GM12878 (cell line): ENCODE results near the gene TCF4. TPM values are rescaled to one million over a fixed set of nuclear protein-coding genes. Genes with fewer than 3 reads are reported as not detected.

Source experiments
- ATAC-seq: fragments of 200-7000 bp; cut with Tn5 transposase; 3 replicates; pipeline ENCODE4 v1.9.1; 2020; ENCODE audit warnings: mild to moderate bottlenecking, moderate library complexity
- BruUV-seq: library from RNA; stranded (reverse); fragments of 400-500 nt; replicated peaks from 2 replicates; lab custom pipeline; 2021; lab: Mats Ljungman, UMichigan
- CTCF ChIA-PET: fragments of 300-600 bp; sonication (Branson Sonifier 250); formaldehyde crosslinking; extraction: SDS; loops from one replicate; lab custom pipeline; 2021; ENCODE audit warnings: inconsistent platforms; lab: Yijun Ruan, JAX
- POLR2A ChIA-PET: fragments of 350-600 bp; formaldehyde crosslinking; extraction: SDS; loops from one replicate; lab custom pipeline; 2021; ENCODE audit warnings: inconsistent platforms; lab: Charles Lee
- RAD21 ChIA-PET: fragments of 300-600 bp; sonication (Branson Sonifier 250); formaldehyde crosslinking; loops from one replicate; lab custom pipeline; 2023; ENCODE audit warnings: antibody characterized with exemption; ENCODE audit not compliant: unreplicated experiment; lab: Charles Lee
- SMC1A ChIA-PET: fragments of 300-600 bp; sonication (Branson Sonifier 250); formaldehyde crosslinking; loops from one replicate; lab custom pipeline; 2023; ENCODE audit not compliant: unreplicated experiment, uncharacterized antibody; lab: Charles Lee
- DNase-seq: peaks from one replicate; pipeline ENCODE4 v3.0.0-alpha.2; 2011; ENCODE audit warnings: low read depth, low spot score
- FAIRE-seq: peaks from 3 replicates; lab custom pipeline; 2011; peaks lifted over from hg19 to GRCh38; lab: Jason Lieb, UNC
- H2AFZ ChIP-seq: 2 replicates; pipeline ENCODE4 v1.6.0; 2011; ENCODE audit warnings: low read depth, low read length, control low read depth; ENCODE audit not compliant: control insufficient read depth
- H3K27ac ChIP-seq: 2 replicates; pipeline ENCODE4 v1.5.1; 2011; ENCODE audit warnings: control low read depth; ENCODE audit not compliant: control insufficient read depth, insufficient read depth
- H3K27me3 ChIP-seq, 2 experiments: replicated peaks in 1 of 2; 2 replicates each; pipeline versions ENCODE4 v1.6.0 to v1.6.1; 2011; ENCODE audit warnings: low read length in 1 of 2; ENCODE audit not compliant: control insufficient read depth in 2 of 2, insufficient read depth in 2 of 2
- H3K36me3 ChIP-seq, 2 experiments: 2 replicates each; pipeline ENCODE4 v1.5.1; 2011; ENCODE audit warnings: low read length in 1 of 2; ENCODE audit not compliant: control insufficient read depth in 2 of 2, insufficient read depth in 2 of 2
- H3K4me1 ChIP-seq: 2 replicates; pipeline ENCODE4 v1.6.1; 2011; ENCODE audit warnings: mild to moderate bottlenecking, low read length, moderate library complexity, mixed read lengths; ENCODE audit not compliant: control insufficient read depth, insufficient read depth
- H3K4me2 ChIP-seq: 2 replicates; pipeline ENCODE4 v1.6.0; 2011; ENCODE audit warnings: control low read depth; ENCODE audit not compliant: control insufficient read depth, insufficient read depth
- H3K4me3 ChIP-seq: fragments of 200-600 bp; sonication (generic); 2 replicates; pipeline ENCODE4 v1.5.1; 2016
- H3K79me2 ChIP-seq: 2 replicates; pipeline ENCODE4 v1.6.0; 2011; ENCODE audit warnings: low read length; ENCODE audit not compliant: control insufficient read depth, insufficient read depth
- H3K9ac ChIP-seq: 2 replicates; pipeline ENCODE4 v1.8.0; 2011; ENCODE audit warnings: low read length, control low read depth, mixed read lengths; ENCODE audit not compliant: control insufficient read depth, insufficient read depth
- H3K9me3 ChIP-seq: replicated peaks from 3 replicates; pipeline ENCODE4 v1.5.1; 2011; ENCODE audit warnings: mild to moderate bottlenecking, low read length; ENCODE audit not compliant: control insufficient read depth, insufficient read depth
- H4K20me1 ChIP-seq: 2 replicates; pipeline ENCODE4 v1.6.0; 2011; ENCODE audit not compliant: control insufficient read depth, insufficient read depth
- ATF7 ChIP-seq: fragments of 450-650 bp; IDR thresholded peaks from 2 replicates; pipeline ENCODE4 v1.6.1; 2016; ENCODE audit warnings: low read depth, mild to moderate bottlenecking
- E4F1 ChIP-seq: fragments of 450-650 bp; IDR thresholded peaks from 2 replicates; pipeline ENCODE4 v1.6.1; 2018; ENCODE audit warnings: borderline replicate concordance, mild to moderate bottlenecking; ENCODE audit not compliant: partially characterized antibody
- ETV6 ChIP-seq, 2 experiments: fragments of 450-650 bp in 1 of 2; IDR thresholded peaks in 1 of 2; conservative IDR thresholded peaks in 1 of 2; 2 replicates each; pipeline ENCODE4 v1.6.1; 2014; ENCODE audit warnings: antibody characterized with exemption in 1 of 2, borderline replicate concordance in 1 of 2, low read depth in 1 of 2, mild to moderate bottlenecking in 1 of 2, moderate library complexity in 1 of 2
- FOXK2 ChIP-seq: fragments of 450-650 bp; IDR thresholded peaks from 2 replicates; pipeline ENCODE4 v1.6.1; 2017; ENCODE audit warnings: mild to moderate bottlenecking, moderate library complexity
- IKZF1 ChIP-seq: fragments of 450-650 bp; conservative IDR thresholded peaks from 2 replicates; pipeline ENCODE4 v1.6.1; 2017; ENCODE audit warnings: antibody characterized with exemption, mild to moderate bottlenecking
- IRF4 ChIP-seq: IDR thresholded peaks from 2 replicates; pipeline ENCODE4 v1.6.1; 2011; ENCODE audit warnings: low read depth, low read length
- NBN ChIP-seq: fragments of 450-650 bp; IDR thresholded peaks from 2 replicates; pipeline ENCODE4 v1.6.1; 2016
- PAX5 ChIP-seq: IDR thresholded peaks from 2 replicates; pipeline ENCODE4 v1.6.1; 2011; ENCODE audit warnings: low read depth, low read length, borderline replicate concordance
- PAX8 ChIP-seq: fragments of 450-650 bp; IDR thresholded peaks from 2 replicates; pipeline ENCODE4 v1.6.1; 2017; ENCODE audit warnings: mild to moderate bottlenecking, moderate library complexity
- RBBP5 ChIP-seq: fragments of 200-600 bp; sonication (generic); conservative IDR thresholded peaks from 2 replicates; pipeline ENCODE4 v1.6.1; 2016
- SIN3A ChIP-seq: IDR thresholded peaks from 2 replicates; pipeline ENCODE4 v1.6.1; 2012; ENCODE audit warnings: low read depth, low read length, improper control_type of control experiment
- SMARCA5 ChIP-seq: fragments of 450-650 bp; IDR thresholded peaks from 2 replicates; pipeline ENCODE4 v1.6.1; 2017; ENCODE audit warnings: mild to moderate bottlenecking
- TCF12 ChIP-seq: IDR thresholded peaks from 2 replicates; pipeline ENCODE4 v1.6.1; 2011; ENCODE audit warnings: low read depth, mild to moderate bottlenecking, low read length
- ZNF207 ChIP-seq: fragments of 450-650 bp; IDR thresholded peaks from 2 replicates; pipeline ENCODE4 v1.6.1; 2014; ENCODE audit warnings: antibody characterized with exemption, mild to moderate bottlenecking, borderline replicate concordance
- WGBS: methylation state at CpG from one replicate; pipeline ENCODE4 v1.1.6; 2016; ENCODE audit warnings: low lambda C conversion rate; ENCODE audit not compliant: insufficient replicate concordance, insufficient coverage; ENCODE audit errors: missing lambda C conversion rate; 5-methylcytosine and 5-hydroxymethylcytosine counted together
- in situ Hi-C: fragments of 300-500 bp; cut with MboI; formaldehyde crosslinking; loops from 9 replicates; pipeline ENCODE4 v1.14.3; 2018; ENCODE audit warnings: mixed read lengths
- intact Hi-C: fragments of 100-400 bp; cut with micrococcal nuclease; formaldehyde crosslinking; loops from one replicate; pipeline ENCODE4 v1.14.2; 2022; ENCODE audit not compliant: unreplicated experiment
- polyA plus RNA-seq, 11 experiments: library from polyadenylated mRNA; depleted of rRNA in 4 of 11; unstranded in 6 of 11; stranded (reverse) in 5 of 11; fragments of >200 nt; fragmentation: Nextera tagmentation in 4 of 11; fragmentation: Illumina TruSeq in 1 of 11; extraction: Ambion mirVana in 4 of 11; extraction: Trizol in 1 of 11; gene quantifications; 1 replicate in 1 of 11; 2 replicates in 10 of 11; pipeline versions ENCODE4 v1.2.1 to v1.2.3, GENCODE V29; 2011 to 2016; ENCODE audit warnings: inconsistent platforms in 2 of 11, missing spikeins in 2 of 11, low read depth in 1 of 11
- total RNA-seq, 4 experiments: library from RNA; depleted of rRNA in 3 of 4; stranded (reverse); fragments of >200 nt in 3 of 4; fragmentation: Illumina TruSeq in 1 of 4; extraction: Trizol in 1 of 4; gene quantifications; 2 replicates each; pipeline versions ENCODE4 v1.2.1 to v1.2.3, GENCODE V29; 2013 to 2021
- TF ChIP-seq, protein P1 (sequence below): fragments of 450-650 bp; IDR thresholded peaks from 2 replicates; pipeline ENCODE4 v1.6.1; 2017; ENCODE audit warnings: mild to moderate bottlenecking, low read depth, inconsistent platforms; ENCODE audit not compliant: poor library complexity, severe bottlenecking

TCF4 gene
- total and polyA plus RNA-seq, 10 of the 15 experiments (the other 5 are each of a cell fraction or from before 2014, with no cell fraction given) = 15.2 to 94.0 (median 31.5) TPM

DNA sequence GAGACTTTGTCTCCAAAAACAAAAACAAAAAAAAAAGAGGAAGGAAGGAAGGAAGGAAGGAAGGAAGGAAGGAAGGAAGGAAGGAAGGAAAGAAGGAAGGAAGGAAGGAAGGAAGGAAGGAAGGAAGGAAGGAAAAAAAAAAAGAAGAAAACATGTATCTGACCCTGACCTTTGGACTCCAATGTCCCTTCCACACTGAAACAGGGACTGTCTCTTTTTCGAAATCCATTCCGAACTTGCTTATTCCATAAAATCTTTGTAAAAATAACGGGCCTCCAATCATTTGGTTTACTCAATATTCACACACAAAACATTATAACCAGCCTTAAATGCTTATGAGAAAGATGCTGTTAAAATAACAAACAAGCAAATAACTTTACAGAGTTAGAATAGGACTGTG lies 225.7 kb downstream of the TCF4 start:
- intact Hi-C loops (no loop called here), in situ Hi-C loops (no loop called here)
- Histone ChIP-seq H3K4me3 (no peak overlapping the region), H3K4me2 (no peak overlapping the region), H2AFZ (no peak overlapping the region), H3K27me3 (no peaks in the 10 kb centered on the region; a peak in 1 of 4 replicates), H3K4me1 (no peaks in the 10 kb centered on the region), H3K79me2 (no peaks in the 10 kb centered on the region), H3K9ac (no peak overlapping the region), H4K20me1 (no peaks in the 10 kb centered on the region), H3K36me3 (no peaks in the 10 kb centered on the region), H3K9me3 (no peaks in the 10 kb centered on the region), H3K27ac (no peak overlapping the region)
- 84% methylated on average over 3 of the region's 3 CpGs for WGBS
- ChIA-PET POLR2A (no interaction called here), SMC1A (interaction anchor here (2.2 kb wide), 1 partner anchor 8 kb away, joined by 7 read pairs; no protein-coding TSS in a partner anchor), RAD21 (no interaction called here), CTCF (no interaction called here)
- DNase-seq (no peak), ATAC-seq (no peak), FAIRE-seq (no peak)
- BruUV-seq = no TSS peak
- TF ChIP-seq ZNF207 (no peak), PAX8 (no peak), ATF7 (no peak), NBN (no peak), RBBP5 (no peak), TCF12 (no peak)

DNA sequence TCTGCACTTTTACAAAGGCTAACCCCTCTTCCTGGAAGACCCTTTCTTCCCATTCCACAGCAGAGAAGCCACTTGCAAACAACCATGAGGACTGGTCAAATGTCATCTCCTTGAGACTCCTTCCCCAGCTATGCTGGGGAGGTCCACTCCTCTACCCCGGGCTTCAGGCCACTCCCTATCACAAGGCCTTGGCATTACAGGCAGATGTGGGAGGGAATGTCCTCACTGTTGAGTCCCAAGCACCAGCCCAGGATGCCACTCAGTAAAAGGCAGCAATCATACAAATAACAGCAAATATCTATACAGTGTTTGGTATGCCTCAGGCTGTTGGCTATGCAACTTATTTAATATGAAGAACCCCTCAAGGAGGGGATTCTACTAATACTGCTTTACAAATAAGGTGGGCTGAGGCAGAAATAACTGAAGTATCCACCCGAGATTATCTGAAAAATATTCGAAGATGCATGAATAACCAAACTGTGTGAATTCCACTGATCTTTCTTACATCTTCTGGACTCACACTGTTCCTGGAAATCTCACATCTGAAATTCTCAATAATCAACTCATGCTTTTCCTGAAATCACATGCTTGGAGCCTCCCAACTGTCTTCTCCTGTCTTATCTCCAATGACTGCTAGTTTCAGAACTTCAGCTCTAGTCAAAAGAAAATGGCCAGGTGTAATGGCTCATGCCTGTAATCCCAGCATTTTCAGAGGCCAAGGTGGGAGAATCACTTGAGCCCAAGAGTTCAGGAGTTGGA lies 226.3 kb downstream of the TCF4 start:
- H3K9me3 ChIP-seq = no peaks in the 10 kb centered on the region
- 25% methylated on average over 3 of the region's 3 CpGs for WGBS
- no peaks in the 10 kb centered on the region for H3K79me2 ChIP-seq
- no peaks in the 10 kb centered on the region for H3K4me1 ChIP-seq
- ChIA-PET RAD21 (no interaction called here), CTCF (no interaction called here), SMC1A (no interaction called here), POLR2A (no interaction called here)
- no peak overlapping the region for H3K4me3 ChIP-seq
- H3K27me3 ChIP-seq = no peaks in the 10 kb centered on the region; a peak in 1 of 4 replicates
- no peaks in the 10 kb centered on the region for H3K36me3 ChIP-seq
- no peak overlapping the region for H2AFZ ChIP-seq
- DNase-seq (no peak), FAIRE-seq (no peak), ATAC-seq (no peak)
- H3K4me2 ChIP-seq = no peak overlapping the region
- H3K27ac ChIP-seq = no peak overlapping the region
- intact Hi-C loops (no loop called here), in situ Hi-C loops (no loop called here)
- no peak overlapping the region for H3K9ac ChIP-seq
- H4K20me1 ChIP-seq = no peaks in the 10 kb centered on the region
- no TSS peak for BruUV-seq
- no peak for TF ChIP-seq PAX5
- no peak for TF ChIP-seq ETV6 (conservative IDR thresholded peaks at IDR 0.05 in 1 of 2, IDR thresholded peaks at IDR 0.05 in 1 of 2; ENCODE audit: borderline replicate concordance in 1 of 2, low read depth in 1 of 2)
- TF ChIP-seq SIN3A = no peak
- TF ChIP-seq IRF4 = no peak
- TF ChIP-seq IKZF1 = no peak
- TF ChIP-seq E4F1 = no peak
- TF ChIP-seq SMARCA5 = no peak
- TF ChIP-seq FOXK2 = no peak
- no peak for TF ChIP-seq NBN
- TF ChIP-seq, protein P1, sequence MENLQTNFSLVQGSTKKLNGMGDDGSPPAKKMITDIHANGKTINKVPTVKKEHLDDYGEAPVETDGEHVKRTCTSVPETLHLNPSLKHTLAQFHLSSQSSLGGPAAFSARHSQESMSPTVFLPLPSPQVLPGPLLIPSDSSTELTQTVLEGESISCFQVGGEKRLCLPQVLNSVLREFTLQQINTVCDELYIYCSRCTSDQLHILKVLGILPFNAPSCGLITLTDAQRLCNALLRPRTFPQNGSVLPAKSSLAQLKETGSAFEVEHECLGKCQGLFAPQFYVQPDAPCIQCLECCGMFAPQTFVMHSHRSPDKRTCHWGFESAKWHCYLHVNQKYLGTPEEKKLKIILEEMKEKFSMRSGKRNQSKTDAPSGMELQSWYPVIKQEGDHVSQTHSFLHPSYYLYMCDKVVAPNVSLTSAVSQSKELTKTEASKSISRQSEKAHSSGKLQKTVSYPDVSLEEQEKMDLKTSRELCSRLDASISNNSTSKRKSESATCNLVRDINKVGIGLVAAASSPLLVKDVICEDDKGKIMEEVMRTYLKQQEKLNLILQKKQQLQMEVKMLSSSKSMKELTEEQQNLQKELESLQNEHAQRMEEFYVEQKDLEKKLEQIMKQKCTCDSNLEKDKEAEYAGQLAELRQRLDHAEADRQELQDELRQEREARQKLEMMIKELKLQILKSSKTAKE = no peak
